NCI-H446 (cell line): ENCODE data around the gene NUPR1.
"Not testable (repeated sequence)": the region's sequence is repeated elsewhere in the genome, so short reads cannot be mapped to it uniquely, and the experiment has no call there.

Experiments used
- DNase-seq, 2 experiments: peaks; one replicate each; lab custom pipeline; 2025; lab: John Stamatoyannopoulos, UW

The NUPR1 gene

DNA sequence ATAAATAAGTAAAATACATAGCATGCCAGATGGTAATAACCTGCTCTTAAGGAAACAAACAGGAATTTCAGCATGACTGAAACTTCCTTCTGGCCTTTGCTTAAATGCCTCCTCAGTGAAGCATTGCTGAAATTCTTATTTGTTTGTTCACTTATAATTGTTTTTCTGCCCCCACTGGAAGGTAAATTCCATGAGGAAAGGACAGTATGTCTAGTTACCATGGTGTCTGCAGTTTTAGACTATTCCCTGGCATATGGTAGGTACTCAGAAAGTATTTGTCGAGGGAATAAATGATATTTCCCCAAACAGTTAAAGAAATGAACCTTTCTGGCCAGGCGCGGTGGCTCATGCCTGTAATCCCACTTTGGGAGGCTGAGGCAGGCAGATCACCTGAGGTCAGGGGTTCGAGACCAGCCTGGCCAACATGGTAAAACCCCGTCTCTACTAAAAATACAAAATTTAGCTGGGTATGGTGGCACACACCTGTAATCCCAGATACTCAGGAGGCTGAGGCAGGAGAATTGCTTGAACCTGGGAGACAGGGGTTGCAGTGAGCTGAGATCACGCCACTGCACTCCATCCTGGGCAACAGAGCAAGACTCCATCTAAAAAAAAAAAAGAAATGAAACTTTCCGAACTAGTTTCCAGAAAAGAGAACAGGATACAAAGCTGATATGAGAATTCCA is 11.5 kb downstream of the NUPR1 start:
- DNase-seq: not testable (repeated sequence)

- DNase-seq: no peak
Measured at GRCh38 chr16:28526201-28527099, 12.3 kb downstream of the NUPR1 start.

DNA sequence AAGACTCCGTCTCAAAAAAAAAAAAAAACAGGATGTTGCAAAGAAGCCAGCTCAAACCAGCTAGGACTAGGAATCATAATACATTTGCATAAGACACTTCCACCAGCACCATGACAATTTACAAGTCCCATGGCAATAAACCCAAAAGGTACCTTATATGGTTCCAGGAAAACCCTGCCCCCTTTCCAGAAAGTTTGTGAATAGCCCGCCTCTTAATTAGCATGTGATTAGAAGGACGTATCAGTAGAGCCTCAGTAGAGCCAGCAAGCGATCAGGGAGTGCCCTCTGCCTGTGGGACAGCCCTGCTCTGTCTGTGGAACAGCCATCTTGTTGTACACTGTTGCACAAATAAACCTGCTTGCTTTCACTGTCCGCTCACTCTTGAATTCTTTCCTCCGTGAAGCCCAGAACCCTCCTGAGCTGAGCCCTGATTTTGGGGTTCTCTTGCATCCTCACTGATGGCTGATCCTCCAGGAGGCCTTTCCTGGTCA is 14.0 kb downstream of the NUPR1 start:
- no peak for DNase-seq

DNA sequence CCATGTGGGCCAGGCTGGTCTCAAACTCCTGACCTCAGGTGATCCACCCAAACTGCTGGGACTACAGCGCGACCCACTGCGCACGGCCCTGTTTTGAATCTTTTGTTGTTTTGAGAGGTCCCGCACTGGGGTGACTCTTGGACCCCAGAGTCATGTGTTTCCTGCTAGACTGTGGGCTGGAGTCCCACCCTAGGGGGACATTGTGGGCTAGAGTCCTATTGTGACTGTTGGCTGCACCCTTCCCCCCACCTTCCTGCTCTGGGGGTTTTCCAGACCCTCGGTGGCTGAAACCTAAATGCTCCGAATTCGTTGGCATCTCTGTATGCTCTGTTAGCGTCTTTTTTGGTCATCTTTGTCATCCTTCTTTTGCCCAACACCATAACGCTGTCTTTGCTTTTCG is 16.0 kb downstream of the NUPR1 start:
- DNase-seq: no peak

- no peak for DNase-seq
Measured at GRCh38 chr16:28521436-28521835, 17.3 kb downstream of the NUPR1 start.

DNA sequence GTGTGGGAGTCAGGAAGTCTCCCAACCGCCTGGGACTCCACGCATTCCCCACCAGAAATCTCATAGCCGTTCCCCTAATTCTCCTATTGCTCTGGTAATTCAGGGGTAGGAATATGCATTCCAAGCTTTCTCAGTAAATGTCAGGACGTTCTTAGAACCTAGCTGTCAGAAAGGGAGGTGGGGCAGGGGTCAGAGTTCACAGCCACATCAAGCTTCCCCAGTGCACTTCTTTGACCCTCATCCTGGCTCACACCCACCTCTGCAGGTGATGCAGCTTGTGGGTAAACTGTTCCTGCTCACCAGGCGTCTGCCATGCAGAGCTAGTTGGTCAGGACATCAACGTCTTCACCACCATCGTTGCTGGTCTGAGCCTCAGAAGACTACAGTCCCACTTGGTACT is 18.1 kb downstream of the NUPR1 start:
- DNase-seq: no peak

- DNase-seq: no peak
Measured at GRCh38 chr16:28514246-28514645, 24.5 kb downstream of the NUPR1 start.

DNA sequence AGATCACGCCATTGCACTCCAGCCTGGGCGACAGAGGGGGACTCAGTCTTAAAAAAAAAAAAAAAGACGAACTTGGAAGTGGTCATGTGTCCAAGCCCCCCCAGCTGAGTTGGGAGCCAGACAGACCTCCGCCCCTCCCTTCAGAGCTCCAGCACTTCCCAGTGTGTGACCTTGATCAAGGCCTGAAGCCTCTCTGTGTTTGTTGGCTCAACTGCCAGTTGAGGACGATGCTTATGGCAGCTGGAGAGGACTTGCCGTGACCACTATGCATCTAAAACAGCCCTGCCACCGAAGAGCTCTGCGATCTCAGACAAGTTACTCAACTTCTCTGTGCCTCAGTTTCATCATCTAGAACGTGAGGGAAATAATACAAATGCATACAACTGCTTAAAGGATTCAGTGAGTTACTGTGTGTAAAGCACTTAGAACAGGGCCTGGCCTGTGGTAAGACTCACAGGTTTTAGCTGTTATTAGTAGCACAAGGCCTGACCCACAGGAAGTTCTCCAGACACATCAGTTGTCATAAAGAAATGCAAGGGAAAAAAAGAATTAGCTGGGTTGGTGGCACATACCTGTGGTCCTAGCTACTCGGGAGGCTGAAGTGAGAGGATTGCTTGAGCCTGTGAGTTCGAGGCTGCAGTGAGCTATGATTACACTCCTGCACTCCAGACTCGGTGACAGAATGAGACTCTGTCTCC is 25.1 kb downstream of the NUPR1 start:
- DNase-seq: no peak

- no peak for DNase-seq
Measured at GRCh38 chr16:28511801-28512789, 26.7 kb downstream of the NUPR1 start.

GRCh38 chr16:28511031-28511430 is 27.7 kb downstream of the NUPR1 start:
- DNase-seq: no peak

- no peak for DNase-seq
Measured at GRCh38 chr16:28505489-28506137, 33.2 kb downstream of the NUPR1 start.

- DNase-seq: peak in 1 of 2 experiments; percentile 75
Measured at GRCh38 chr16:28504707-28505404, 33.9 kb downstream of the NUPR1 start.

DNA sequence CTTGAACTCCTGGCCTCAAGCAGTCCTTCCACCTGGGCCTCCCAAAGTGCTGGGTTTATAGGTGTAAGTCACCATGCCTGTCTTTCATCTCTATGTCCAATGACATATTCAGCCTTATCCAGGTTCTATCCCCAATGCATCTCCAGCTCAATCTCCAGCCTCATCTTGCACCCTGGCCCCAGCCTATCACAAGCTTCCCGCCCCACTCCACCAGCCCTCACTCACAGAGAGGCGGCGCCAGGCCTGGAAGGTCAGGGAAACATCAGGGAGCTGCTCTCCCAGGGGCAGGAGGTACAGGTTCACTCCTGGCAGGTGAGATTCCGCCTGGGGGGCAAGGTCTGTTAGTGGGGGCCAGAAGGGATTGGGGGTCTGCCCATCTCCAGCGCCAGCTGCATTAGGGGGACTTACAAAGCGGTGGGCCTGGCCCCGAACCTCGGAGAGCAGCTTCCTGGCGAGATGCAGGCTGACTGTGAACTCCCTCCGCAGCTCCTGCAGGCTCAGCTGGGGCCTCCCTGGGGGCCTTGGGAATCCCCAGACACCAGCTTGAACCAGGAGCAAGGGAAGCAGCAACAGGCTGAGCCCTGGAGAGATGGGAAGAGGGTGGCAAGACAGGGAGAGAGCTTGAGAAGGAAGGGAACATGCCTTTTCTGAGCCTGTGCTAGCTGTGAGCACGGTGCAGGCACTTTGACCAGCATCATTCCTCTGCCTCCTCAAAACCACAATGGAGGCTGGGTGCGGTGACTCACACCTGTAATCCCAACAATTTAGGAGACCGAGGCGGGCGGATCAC is 35.1 kb downstream of the NUPR1 start:
- DNase-seq: no peak

DNA sequence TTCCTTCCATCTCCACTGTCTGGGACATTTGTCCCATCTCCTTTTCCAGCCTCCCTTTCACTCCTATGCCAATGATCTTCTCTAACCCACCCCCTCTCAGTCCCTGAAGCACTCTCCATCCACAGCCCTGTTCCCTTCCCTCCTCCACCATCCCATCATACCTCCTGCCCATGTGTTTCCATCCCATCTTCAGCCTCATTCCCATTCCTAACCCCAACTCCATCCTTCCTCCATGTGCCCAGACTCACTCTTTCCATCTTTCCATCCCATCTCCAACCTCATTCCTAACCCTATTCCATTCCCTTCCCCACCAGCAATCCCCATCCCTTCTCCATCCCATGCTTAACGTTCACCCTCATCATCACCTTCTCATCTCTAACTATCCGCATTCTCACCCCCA is 36.5 kb downstream of the NUPR1 start:
- DNase-seq: no peak

GRCh38 chr16:28501258-28502232 is 37.2 kb downstream of the NUPR1 start:
- DNase-seq: no peak

GRCh38 chr16:28500476-28501180 is 38.1 kb downstream of the NUPR1 start:
- DNase-seq: not testable (repeated sequence)

DNA sequence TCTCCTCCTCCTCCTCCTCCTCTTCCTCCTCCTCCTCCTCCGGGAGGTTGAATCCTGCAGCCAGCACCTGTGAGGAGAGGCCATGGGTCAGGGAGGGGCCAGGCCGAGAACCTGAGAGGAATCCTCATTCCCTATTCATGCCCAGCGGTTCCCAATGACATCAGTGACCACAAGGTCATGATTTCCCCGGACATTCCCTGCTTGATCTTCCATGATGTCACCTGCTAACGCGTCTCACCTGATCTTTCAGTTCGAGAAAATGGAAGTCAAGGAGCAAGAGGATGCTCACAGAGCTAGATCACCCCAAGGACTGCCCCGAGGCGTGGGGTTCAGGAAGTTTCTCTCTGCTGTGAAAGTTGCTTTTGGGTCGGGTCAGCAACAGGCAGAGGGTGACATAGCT is 38.9 kb downstream of the NUPR1 start:
- no peak for DNase-seq
